ENCODE results near the gene CIROP.

Gene CIROP

DNA sequence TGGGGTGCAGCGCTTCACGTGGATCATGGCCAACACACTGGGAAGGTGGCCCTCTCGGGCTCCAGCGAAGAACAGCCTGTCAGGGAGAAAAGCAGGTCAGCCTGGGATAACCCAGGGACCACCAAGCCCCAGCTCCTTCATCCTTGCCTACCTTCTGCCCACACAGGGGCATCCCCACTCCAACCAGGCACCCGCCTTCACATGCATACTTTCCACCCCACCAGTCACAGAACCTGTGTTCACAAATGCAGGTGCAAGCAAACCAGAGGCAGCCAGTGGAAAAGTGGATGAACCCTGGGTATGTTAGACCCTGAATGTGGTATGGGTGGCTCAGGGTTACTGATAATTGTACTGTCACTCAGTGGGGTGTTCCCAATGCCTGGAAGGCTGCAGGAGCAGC, 26.7 kb upstream of the CIROP start:
- DNase-seq (ENCODE audit: low spot score) = no peak

DNA sequence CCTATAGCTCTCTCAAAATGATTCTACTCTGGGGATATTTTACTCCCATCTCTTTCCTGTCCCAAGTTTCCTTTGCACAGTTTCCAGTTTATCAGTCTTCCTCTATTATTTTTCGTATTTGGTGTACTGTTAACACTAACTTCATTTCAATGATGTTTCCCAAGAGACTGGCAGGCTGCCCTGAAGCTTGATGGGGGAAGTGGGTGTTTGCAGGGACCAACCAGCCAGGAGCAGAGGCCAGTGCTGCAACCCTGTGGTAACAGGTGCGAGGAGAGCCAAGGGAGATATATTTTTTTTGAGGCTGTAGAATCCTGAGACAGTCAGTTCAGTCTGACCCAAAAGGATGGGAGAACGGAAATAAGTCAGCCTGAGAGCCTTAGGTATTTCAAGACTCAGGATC, 26.1 kb upstream of the CIROP start:
- DNase-seq (ENCODE audit: low spot score) = no peak

- no peak for DNase-seq (ENCODE audit: low spot score)
These were observed 25.0 kb upstream of the CIROP start for GRCh38 chr14:23129759-23130316.

- DNase-seq (ENCODE audit: low spot score) = no peak
These were observed 24.4 kb upstream of the CIROP start for GRCh38 chr14:23128969-23129758.

GRCh38 chr14:23127861-23128260, 23.1 kb upstream of the CIROP start:
- no peak for DNase-seq (ENCODE audit: low spot score)

- DNase-seq (ENCODE audit: low spot score) = no peak
These were observed 21.9 kb upstream of the CIROP start for GRCh38 chr14:23126548-23127278.

- no peak for DNase-seq (ENCODE audit: low spot score)
These were observed 21.2 kb upstream of the CIROP start for GRCh38 chr14:23125933-23126524.

GRCh38 chr14:23125011-23125410, 20.2 kb upstream of the CIROP start:
- DNase-seq (ENCODE audit: low spot score) = no peak

DNA sequence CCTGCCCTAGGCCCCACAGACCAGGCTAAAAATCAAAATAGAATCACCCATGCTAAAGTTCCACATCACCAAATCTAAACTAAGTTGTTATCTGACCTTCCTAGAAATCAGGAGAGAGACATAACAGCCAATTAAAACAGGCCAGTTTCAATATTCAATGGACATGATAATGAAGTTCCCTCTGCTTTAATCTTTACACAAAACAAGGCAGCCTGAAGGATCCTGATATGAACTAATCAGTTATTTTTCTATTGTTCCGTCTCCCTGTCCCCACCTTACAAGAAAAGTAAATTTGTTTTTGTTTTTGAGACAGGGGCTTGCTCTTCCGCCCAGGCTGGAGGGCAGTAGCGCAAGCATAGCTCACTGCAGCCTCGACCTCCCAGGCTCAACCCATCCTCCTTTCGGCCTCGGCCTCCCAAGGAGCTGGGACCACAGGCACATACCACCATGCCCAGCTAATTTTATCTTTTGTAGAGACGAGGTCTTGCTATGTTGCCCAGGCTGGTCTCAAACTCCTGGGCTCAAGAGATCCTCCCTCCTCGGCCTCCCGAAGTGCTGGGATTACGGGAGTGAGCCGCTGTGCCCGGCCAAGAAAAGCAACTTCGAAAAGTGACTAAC, 19.7 kb upstream of the CIROP start:
- DNase-seq (ENCODE audit: low spot score) = no peak

GRCh38 chr14:23123419-23123818, 18.6 kb upstream of the CIROP start:
- DNase-seq (ENCODE audit: low spot score) = no peak

DNA sequence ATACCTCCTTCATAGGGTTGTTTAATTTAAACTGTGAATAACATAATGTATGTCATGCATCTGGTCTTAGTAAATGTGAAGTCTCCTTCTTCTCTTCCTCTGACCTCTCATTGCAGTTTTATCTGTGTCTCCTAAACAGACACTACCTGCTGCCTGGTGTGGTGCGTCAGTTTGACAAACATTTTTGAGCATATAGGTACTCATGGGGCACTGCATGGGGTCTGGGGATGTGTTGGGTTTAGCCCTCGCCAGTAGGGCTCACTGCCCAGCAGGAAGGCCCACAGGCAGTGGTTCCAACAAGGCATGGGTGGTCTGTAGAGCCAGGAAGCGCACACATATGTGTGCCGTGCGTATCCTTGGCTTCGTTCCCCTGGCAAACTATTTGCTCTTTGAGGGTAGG, 17.3 kb upstream of the CIROP start:
- DNase-seq (ENCODE audit: low spot score) = no peak

- DNase-seq (ENCODE audit: low spot score) = no peak
These were observed 16.6 kb upstream of the CIROP start for GRCh38 chr14:23121361-23121771.

DNA sequence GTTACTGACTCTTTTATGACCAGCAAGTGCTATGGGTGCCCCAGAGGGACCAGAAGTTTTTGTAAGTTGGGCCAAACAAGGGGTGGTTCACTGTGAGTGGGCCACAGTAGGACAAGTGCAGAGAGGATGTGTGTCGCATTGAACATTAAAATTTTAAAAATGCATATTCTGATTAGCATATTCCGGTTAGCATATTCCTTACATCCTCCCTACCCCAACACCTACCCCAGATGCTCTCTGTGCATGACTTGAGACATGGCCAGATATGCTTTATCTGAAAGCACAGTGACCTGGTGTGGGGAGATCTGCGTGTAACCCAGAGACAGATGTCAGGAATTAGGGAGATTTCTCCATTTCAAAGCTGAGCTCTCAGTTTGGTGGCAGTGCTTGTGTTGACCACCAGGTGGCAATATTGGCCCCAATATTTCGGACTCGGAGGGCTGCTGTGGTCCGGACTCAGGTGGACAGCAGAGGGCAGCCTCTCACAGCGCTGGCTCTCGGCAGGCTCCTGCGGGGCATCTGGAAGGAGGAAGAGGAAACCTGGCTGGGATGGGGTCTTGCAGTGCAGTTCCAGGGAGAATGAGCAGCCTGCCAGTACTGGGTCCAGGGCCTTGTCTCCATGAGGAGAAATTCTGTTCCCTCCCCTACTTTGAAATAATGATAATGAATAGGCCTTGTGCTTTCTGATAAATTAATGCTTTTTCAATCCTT, 15.9 kb upstream of the CIROP start:
- peak; percentile 82 for DNase-seq (ENCODE audit: low spot score)

DNA sequence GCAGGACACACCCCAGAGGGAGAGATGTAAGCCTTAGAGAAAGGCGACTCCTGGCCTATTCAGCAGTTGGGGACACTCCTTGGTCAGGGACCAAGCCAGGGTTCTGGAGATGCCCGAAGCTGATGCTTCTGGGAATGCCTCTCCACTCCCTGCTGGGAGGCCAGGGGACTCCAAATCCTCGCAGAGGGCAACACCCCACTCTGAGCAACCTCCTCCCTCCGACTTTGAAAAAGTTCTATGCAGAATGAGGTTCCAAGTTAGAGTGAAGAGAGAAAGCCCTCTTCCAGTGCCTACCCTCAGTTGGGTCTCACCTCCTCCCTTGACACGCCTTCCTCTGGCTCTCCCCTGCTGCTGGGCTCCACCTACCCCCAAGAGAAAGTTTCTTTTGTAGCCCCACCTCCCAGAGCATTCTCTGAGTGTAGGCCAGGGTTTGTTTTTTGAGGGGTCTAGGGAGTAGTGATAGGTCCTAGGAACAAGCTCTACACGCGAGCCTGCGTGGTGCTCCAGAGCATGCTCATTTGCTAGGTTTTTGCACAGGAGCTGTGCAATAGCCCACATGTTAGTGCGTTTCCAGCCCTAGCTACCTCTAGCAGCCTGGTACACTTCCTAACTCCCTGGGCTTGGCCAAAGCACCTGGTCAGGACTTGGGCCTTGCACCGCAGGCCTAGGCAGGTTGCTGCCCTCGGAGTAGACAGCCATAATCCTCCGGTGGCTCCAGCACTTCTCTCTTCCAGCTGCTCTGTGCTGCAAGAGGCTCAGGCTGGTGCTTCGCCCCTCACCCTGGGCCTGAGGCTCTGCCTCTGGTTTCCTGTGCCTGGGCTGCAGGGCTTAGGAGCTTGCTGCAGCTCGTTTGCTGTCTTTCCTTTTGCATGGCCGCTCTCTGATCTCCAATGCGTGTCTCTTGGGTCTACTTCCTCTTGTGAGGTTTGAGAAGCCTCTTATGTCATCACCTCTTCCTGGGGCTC, 14.9 kb upstream of the CIROP start:
- peak; percentile 14 for DNase-seq (ENCODE audit: low spot score)

DNA sequence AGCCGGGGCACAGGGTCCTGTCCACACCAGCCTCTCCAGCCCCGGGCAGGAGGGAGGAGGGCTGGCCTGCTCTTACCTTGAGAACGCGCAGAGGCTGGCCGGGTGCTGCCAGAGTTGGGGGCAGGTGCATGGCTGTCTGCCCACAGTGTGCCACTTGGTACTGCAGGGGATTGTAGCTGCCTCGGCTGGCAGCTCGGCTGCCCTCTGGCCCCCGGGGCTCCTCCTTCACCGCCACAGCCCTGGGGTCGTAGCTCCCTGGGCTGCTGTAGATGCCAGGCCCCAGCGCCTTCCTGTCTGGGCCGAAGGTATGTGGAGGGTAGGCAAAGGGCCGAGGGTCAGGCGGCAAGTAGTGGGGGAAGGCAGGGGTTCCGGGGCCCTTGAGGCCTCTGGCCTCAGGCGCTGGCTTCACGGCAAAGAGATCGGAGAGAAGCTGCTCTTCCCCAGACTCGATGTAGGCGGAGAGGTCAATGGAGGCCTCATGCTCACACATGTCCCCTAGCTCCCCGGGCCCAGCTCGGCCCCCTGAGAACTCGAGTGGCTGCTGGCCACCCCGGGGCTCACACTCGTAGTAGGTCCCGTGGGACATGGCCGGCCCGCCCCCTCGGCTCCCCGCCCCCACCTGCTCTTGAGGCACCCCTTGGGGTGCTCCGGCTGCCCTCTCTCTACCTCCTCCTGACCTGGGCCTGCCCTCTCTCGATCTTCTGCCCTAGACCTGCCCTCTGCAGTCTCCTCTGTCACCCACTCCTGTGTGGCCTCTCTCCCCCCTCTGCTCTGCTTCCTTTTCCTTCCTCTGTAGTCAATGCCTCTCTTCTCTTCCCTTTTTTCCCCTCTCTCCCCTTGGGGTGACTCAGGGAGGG, 13.9 kb upstream of the CIROP start, which contains the start of gene CEBPE:
TSS of gene CEBPE (minus strand) at position 750 of the 857 bp plus-strand sequence. CDS start at position 586, 164 bp downstream.
- DNase-seq (ENCODE audit: low spot score) = no peak

GRCh38 chr14:23117371-23118020, 12.7 kb upstream of the CIROP start:
- no peak for DNase-seq (ENCODE audit: low spot score)

DNA sequence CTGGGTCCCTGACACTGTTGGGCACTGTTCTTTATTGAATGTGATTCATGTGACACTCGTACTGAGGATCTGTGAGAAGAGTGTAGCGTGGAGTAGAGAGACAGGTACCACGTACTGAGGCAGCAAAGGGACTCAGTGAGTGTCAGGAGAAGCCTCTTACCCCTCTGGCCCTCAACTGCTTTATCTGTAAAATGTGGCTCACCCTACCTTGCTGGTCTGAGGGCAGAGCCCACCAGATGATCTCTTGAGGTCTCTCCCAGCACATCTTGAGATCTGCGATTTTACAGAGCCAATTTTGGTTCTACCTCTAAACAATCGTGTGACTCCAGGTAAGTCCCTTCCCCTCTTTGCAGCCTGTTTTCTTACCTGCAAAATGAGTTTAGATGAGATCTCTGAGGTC, 11.1 kb upstream of the CIROP start:
- no peak for DNase-seq (ENCODE audit: low spot score)

DNA sequence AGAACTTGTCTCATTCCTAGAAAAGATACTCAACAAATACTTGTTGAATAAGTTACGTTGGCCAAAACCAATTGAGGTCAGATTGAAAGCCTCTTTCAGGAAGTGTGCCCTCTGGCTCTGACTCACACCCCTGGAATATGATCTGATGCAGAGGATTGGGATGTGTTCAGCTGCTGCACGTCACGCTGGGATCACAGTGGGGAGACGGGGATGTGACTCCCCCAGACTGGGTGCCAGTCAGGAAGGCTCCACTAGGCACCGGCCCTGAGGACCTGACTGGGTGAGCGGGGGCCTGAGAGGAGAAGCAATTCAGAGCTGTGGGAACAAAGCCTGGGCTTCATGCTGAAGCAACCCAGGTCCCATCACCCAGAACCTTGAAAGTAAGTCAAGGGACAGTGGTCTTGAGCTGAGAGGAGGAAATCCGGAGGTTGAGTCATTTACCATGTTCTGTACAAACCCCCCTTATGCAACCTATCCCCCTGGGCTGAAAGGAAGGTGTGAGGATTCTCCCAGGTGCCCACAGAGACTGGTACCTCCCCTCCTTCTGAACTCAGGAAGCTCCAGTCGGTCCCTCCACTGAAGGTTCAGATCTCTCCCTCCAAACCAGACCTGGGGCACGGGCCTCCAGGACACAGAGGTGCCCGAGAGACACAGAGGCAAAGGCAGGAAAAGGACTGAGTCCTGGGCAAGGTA, 10.4 kb upstream of the CIROP start:
- no peak for DNase-seq (ENCODE audit: low spot score)

Data from CD4-positive, alpha-beta T cell treated with Interleukin-15 for 4 hours (primary cell).